Gastrocnemius medialis (tissue), 4 donors: Measurements from ENCODE around the gene SFPQ.

Experiments
- CTCF ChIP-seq, 5 experiments: fragments of 450-650 bp in 3 of 5; fragments of 200-600 bp in 2 of 5; sonication (generic) in 2 of 5; IDR thresholded peaks in 4 of 5; conservative IDR thresholded peaks in 1 of 5; 1 replicate in 4 of 5; 2 replicates in 1 of 5; pipeline ENCODE4 v1.5.1; 2016 to 2019; ENCODE audit warnings: antibody characterized with exemption in 5 of 5, mild to moderate bottlenecking in 3 of 5, moderate library complexity in 3 of 5
- POLR2A ChIP-seq, 2 donors: fragments of 450-650 bp; IDR thresholded peaks; one replicate each; pipeline ENCODE4 v1.6.1; 2017; ENCODE audit warnings: antibody characterized with exemption in 2 of 2, mild to moderate bottlenecking in 2 of 2, moderate library complexity in 2 of 2

DNA sequence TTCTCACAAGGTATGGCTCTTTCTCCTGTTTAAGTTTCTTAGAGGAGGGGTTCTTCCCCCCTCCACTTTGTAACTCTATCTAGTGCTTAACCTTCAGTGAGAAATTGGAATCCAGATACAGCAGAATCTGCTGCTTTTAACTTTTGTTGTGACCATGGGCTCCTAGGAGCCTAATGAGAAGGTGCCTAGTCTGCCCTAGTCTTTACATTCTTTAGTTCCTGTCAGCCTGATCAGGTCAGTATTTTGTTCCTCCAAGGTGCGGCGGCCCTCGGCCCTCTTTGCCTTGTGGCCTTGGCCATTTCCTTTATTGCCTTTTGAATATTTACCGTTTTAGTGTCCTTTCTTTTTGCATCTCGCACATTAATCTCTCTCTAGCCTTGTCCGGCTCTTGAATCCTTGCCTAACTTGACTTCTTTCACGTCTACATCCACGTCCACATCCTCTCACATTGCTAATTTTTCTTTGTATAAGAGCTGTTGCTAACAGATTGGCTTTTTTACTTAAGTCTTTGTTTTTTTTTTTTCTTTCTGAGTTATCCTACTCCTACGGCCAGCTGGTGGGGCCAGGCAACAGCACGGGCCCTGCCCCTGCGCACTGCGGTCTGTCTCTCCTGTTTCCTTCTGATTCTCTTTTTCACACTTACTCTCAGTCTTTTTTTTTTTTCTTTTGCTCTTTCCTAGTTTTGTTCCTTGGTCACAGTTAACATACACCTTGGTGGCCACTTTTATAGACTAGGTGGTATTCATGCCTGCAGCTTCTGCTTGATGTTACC, 49.0 kb downstream of the SFPQ start:
- TF ChIP-seq CTCF (IDR thresholded peaks at IDR 0.05 in 4 of 5, conservative IDR thresholded peaks at IDR 0.05 in 1 of 5), result no peak
- no peak for TF ChIP-seq POLR2A (IDR thresholded peaks at IDR 0.05)
